CD14-positive monocyte (primary cell): ENCODE results near the gene AATK. TPM values are rescaled to one million over a fixed set of nuclear protein-coding genes. Genes with fewer than 3 reads are reported as not detected.
A peak's percentile ranks its signal among the peaks of the same experiment; 100 is the strongest.

Experiments
- DNase-seq, 3 donors: peaks; one replicate each; pipeline ENCODE4 v3.0.0-alpha.2; 2011 to 2022
- H2AFZ ChIP-seq: 2 replicates; pipeline ENCODE4 v1.6.0; 2012; ENCODE audit warnings: mild to moderate bottlenecking, low read depth, low read length, inconsistent platforms; ENCODE audit not compliant: insufficient read depth, poor library complexity, severe bottlenecking
- H3K27ac ChIP-seq, 2 donors: 1 replicate in 1 of 2; 2 replicates in 1 of 2; pipeline ENCODE4 v1.5.1; 2012 to 2013; ENCODE audit warnings: low read length in 2 of 2, control low read depth in 1 of 2, inconsistent platforms in 1 of 2, low read depth in 1 of 2, mild to moderate bottlenecking in 1 of 2
- H3K27me3 ChIP-seq, 2 donors: one replicate each; pipeline versions ENCODE4 v1.6.0 to v1.6.1; 2011 to 2013; ENCODE audit warnings: low read length in 2 of 2; ENCODE audit not compliant: control insufficient read depth in 2 of 2, insufficient read depth in 2 of 2
- H3K36me3 ChIP-seq, 2 donors: replicated peaks in 1 of 2; 1 replicate in 1 of 2; 2 replicates in 1 of 2; pipeline versions ENCODE4 v1.5.1 to v1.6.1; 2012 to 2013; ENCODE audit warnings: low read length in 2 of 2, control low read depth in 1 of 2, inconsistent platforms in 1 of 2, mild to moderate bottlenecking in 1 of 2; ENCODE audit not compliant: insufficient read depth in 2 of 2, control insufficient read depth in 1 of 2
- H3K4me1 ChIP-seq, 2 donors: 1 replicate in 1 of 2; 2 replicates in 1 of 2; pipeline versions ENCODE4 v1.5.1 to v1.6.1; 2012 to 2013; ENCODE audit warnings: low read length in 2 of 2, control low read depth in 1 of 2, inconsistent platforms in 1 of 2, mild to moderate bottlenecking in 1 of 2, moderate library complexity in 1 of 2; ENCODE audit not compliant: insufficient read depth in 2 of 2, control insufficient read depth in 1 of 2
- H3K4me2 ChIP-seq: replicated peaks from 2 replicates; pipeline ENCODE3; 2012; ENCODE audit warnings: low read length, moderate library complexity, mild to moderate bottlenecking; ENCODE audit not compliant: poor library complexity, severe bottlenecking; ENCODE audit errors: extremely low read depth
- H3K4me3 ChIP-seq, 3 experiments: fragments of 200-600 bp in 1 of 3; sonication (generic) in 1 of 3; replicated peaks in 1 of 3; 1 replicate in 2 of 3; 2 replicates in 1 of 3; pipeline ENCODE4 v1.5.1; 2011 to 2013; ENCODE audit warnings: low read length in 3 of 3, mild to moderate bottlenecking in 3 of 3, control low read depth in 2 of 3, low read depth in 2 of 3, inconsistent platforms in 1 of 3, moderate library complexity in 1 of 3
- H3K79me2 ChIP-seq: 2 replicates; pipeline ENCODE4 v1.6.0; 2012; ENCODE audit warnings: mild to moderate bottlenecking, control low read depth, inconsistent platforms, low read length, moderate library complexity; ENCODE audit not compliant: insufficient read depth
- H3K9ac ChIP-seq: 2 replicates; pipeline ENCODE4 v1.6.0; 2017; ENCODE audit warnings: low read length, mild to moderate bottlenecking; ENCODE audit not compliant: insufficient read depth, poor library complexity, severe bottlenecking
- H3K9me3 ChIP-seq, 2 donors: replicated peaks in 1 of 2; 1 replicate in 1 of 2; 2 replicates in 1 of 2; pipeline versions ENCODE4 v1.5.1 to v1.6.1; 2012 to 2013; ENCODE audit warnings: low read length in 2 of 2, control low read depth in 1 of 2; ENCODE audit not compliant: control insufficient read depth in 1 of 2, insufficient read depth in 1 of 2
- H4K20me1 ChIP-seq: 2 replicates; pipeline ENCODE4 v1.6.0; 2012; ENCODE audit warnings: mild to moderate bottlenecking, low read length, control low read depth, moderate library complexity; ENCODE audit not compliant: insufficient read depth
- H3K27ac Mint-ChIP-seq, 7 donors: one replicate each; pipeline ENCODE4 v1.8.0; 2020; ENCODE audit warnings: mild to moderate bottlenecking in 7 of 7, mixed read lengths in 7 of 7, moderate library complexity in 6 of 7, inconsistent platforms in 2 of 7
- H3K27me3 Mint-ChIP-seq, 3 donors: one replicate each; pipeline ENCODE4 v1.8.0; 2021 to 2022; ENCODE audit warnings: low read depth in 3 of 3, mild to moderate bottlenecking in 3 of 3, mixed read lengths in 3 of 3, moderate library complexity in 3 of 3, inconsistent platforms in 1 of 3
- H3K36me3 Mint-ChIP-seq, 2 donors: one replicate each; pipeline ENCODE4 v1.8.0; 2020; ENCODE audit warnings: mixed read lengths in 2 of 2, inconsistent platforms in 1 of 2, mild to moderate bottlenecking in 1 of 2
- H3K4me1 Mint-ChIP-seq: one replicate; pipeline ENCODE4 v1.8.0; 2020; ENCODE audit warnings: mild to moderate bottlenecking, mixed read lengths
- H3K4me3 Mint-ChIP-seq, 2 donors: one replicate each; pipeline ENCODE4 v1.8.0; 2020; ENCODE audit warnings: mild to moderate bottlenecking in 2 of 2, mixed read lengths in 2 of 2, moderate library complexity in 1 of 2
- H3K9me3 Mint-ChIP-seq, 7 donors: one replicate each; pipeline ENCODE4 v1.8.0; 2020 to 2022; ENCODE audit warnings: mixed read lengths in 7 of 7, mild to moderate bottlenecking in 6 of 7, moderate library complexity in 6 of 7, inconsistent platforms in 2 of 7
- CTCF ChIP-seq: fragments of 200-600 bp; IDR thresholded peaks from one replicate; pipeline ENCODE4 v1.8.0; 2022; ENCODE audit warnings: antibody characterized with exemption, mild to moderate bottlenecking
- WGBS: methylation state at CpG from one replicate; pipeline ENCODE4 v1.1.5; 2013; ENCODE audit warnings: missing lambda C conversion rate; ENCODE audit not compliant: insufficient coverage; 5-methylcytosine and 5-hydroxymethylcytosine counted together
- intact Hi-C, 2 donors: fragments of 100-400 bp; cut with micrococcal nuclease; formaldehyde crosslinking; loops; one replicate each; pipeline versions ENCODE4 v1.15.0 to v1.15.1; 2023
- polyA plus RNA-seq, 3 donors: library from polyadenylated mRNA; depleted of rRNA in 1 of 3; unstranded in 2 of 3; stranded (reverse) in 1 of 3; fragments of 300-500 nt in 2 of 3; fragments of >200 nt in 1 of 3; fragmentation: Illumina TruSeq in 2 of 3; gene quantifications; 1 replicate in 2 of 3; 2 replicates in 1 of 3; pipeline ENCODE4 v1.2.3, GENCODE V29; 2012 to 2021

Gene AATK
- polyA plus RNA-seq, 3 donors: 0.93 to 15.3 (median 2.0) TPM

- H3K27me3 ChIP-seq: no peaks in the 10 kb centered on the region
- Mint-ChIP-seq H3K27me3 (peaks cover 2 to 6% (median 2%) of the 10 kb centered on the region in 3 donors), H3K4me1 (peaks cover 7% of the 10 kb centered on the region), H3K9me3 (peaks cover 0 to 3% (median 2%) of the 10 kb centered on the region in 7 donors), H3K36me3 (peaks cover 0 to 7% of the 10 kb centered on the region in 2 donors), H3K4me3 (no peak overlapping the region), H3K27ac (peak overlapping the region in 1 of 7 donors; percentile 30)
- peaks cover 98% of the 10 kb centered on the region for H4K20me1 ChIP-seq
- H2AFZ ChIP-seq: no peak overlapping the region
- peaks cover 8 to 13% of the 10 kb centered on the region in 2 donors for H3K4me1 ChIP-seq
- no peak overlapping the region for H3K4me3 ChIP-seq
- H3K36me3 ChIP-seq: no peaks in the 10 kb centered on the region
- no peaks in the 10 kb centered on the region for H3K79me2 ChIP-seq
- TF ChIP-seq CTCF: no peak
- intact Hi-C loops: no loop called here
- no peaks in the 10 kb centered on the region for H3K9me3 ChIP-seq
- no peak overlapping the region for H3K27ac ChIP-seq
- no peak for DNase-seq
- H3K4me2 ChIP-seq: no peak overlapping the region
- H3K9ac ChIP-seq: no peak overlapping the region
- WGBS: 98% methylated on average over 6 of the region's 8 CpGs
Measured at GRCh38 chr17:81136366-81136765, 29.7 kb downstream of the AATK start.

- H3K36me3 Mint-ChIP-seq: peaks cover 0 to 7% of the 10 kb centered on the region in 2 donors
- no peak overlapping the region for H3K4me2 ChIP-seq
- TF ChIP-seq CTCF: no peak
- H3K27me3 Mint-ChIP-seq: peaks cover 2 to 6% (median 2%) of the 10 kb centered on the region in 3 donors
- no peak overlapping the region for H3K4me3 Mint-ChIP-seq
- H3K9me3 ChIP-seq: no peaks in the 10 kb centered on the region
- DNase-seq: no peak
- H3K9me3 Mint-ChIP-seq: peaks cover 0 to 3% (median 2%) of the 10 kb centered on the region in 7 donors
- peaks cover 8 to 13% of the 10 kb centered on the region in 2 donors for H3K4me1 ChIP-seq
- no peaks in the 10 kb centered on the region for H3K36me3 ChIP-seq
- no peaks in the 10 kb centered on the region for H3K27me3 ChIP-seq
- no peaks in the 10 kb centered on the region for H3K79me2 ChIP-seq
- no peak overlapping the region for H3K9ac ChIP-seq
- H3K4me1 Mint-ChIP-seq: peaks cover 7% of the 10 kb centered on the region
- peaks cover 98% of the 10 kb centered on the region for H4K20me1 ChIP-seq
- 87% methylated on average over 27 of the region's 28 CpGs for whole genome bisulfite sequencing
- peak overlapping the region in 1 of 7 donors; percentile 76 for H3K27ac Mint-ChIP-seq
- no peak overlapping the region for H3K4me3 ChIP-seq
- no peak overlapping the region for H3K27ac ChIP-seq
- intact Hi-C loops: no loop called here
- H2AFZ ChIP-seq: no peak overlapping the region
Measured at GRCh38 chr17:81135505-81136278, 30.3 kb downstream of the AATK start.
